Myocyte (in vitro differentiated cells): ENCODE data around the gene RALGAPA2. TPM values are rescaled to one million over a fixed set of nuclear protein-coding genes. Genes with fewer than 3 reads are reported as not detected.

Experiments
- DNase-seq: peaks from one replicate; pipeline ENCODE4 v3.0.0-alpha.2; 2012; ENCODE audit warnings: low read depth
- total RNA-seq: library from RNA; depleted of rRNA; stranded (reverse); fragments of >200 nt; gene quantifications from 2 replicates; pipeline ENCODE4 v1.2.3, GENCODE V29; 2014

RALGAPA2 gene
- total RNA-seq, 1 donor from 2014 or later: 13.9 TPM

DNA sequence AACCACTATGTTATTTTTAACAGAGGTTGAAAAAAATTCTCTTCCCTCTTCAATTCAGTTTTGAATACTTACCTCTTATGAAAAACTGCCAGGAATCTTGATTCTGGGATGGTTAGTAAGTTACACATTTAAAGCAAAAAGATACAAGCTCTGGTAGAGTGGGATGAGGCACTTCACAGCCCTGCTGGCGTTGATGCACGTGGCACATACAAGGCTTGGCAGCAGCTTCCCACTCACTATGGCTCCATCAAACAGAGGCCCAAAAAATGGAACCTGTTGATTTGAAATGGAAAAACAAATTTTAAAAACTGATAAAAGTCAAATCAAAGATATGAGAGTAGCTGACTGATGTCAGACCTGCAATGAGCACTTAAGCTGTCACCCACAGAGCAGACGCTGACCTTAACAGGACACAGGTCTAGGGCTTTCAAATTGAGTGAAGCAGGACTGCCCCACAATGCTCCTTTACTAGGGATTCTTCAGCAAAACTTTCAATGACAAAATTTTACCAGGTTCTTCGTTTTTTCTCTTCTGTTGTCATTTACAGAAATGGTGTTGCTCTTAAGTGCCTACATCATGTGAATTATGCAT, 239.7 kb downstream of the RALGAPA2 start:
- no peak for DNase-seq

DNA sequence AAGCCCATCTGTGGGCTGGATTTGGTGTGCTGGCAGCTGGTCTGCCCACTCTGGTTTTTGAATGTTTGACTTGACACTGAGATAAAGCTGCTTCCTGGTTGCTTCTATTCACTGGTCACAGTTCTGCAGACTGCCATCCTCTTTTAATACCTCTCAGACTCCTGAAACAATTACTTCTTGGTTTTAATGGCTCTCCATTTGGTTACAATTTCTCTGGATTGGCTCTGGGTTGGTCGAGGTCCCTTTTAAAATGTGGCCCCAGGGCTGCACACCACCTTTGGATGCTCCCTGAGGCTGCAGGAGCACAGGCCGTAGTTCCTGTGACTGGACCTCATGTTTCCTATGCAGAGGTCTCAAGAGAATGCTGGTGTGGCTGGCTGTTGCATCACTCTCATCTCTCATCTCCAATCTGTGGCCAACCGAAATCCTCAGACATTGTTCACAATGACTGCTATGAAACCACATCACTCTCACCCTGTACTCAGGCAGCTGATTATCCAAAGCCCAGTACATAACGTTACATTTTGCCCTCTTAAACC, 246.0 kb downstream of the RALGAPA2 start:
- DNase-seq: peak; percentile 93

DNA sequence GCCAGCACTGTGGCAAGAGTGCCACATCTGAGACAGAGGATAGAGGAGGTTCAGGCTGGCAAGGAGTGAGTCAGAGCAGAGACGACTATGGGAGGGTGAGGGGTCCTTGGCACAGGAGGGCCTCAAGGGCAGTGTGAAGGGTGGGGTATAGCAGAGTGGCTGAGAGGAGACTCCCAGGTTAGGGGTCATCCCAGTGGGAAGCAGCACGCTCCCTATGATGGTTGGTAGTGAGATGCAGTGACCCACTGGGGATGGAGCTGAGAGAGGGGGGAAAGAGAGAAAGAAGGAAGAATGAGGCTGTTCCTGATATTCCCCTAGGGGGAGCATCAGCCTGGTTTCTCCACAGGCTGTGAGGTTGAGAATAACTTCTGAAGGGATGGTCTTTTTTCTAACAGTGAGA, 247.2 kb downstream of the RALGAPA2 start:
- DNase-seq: peak; percentile 18

DNA sequence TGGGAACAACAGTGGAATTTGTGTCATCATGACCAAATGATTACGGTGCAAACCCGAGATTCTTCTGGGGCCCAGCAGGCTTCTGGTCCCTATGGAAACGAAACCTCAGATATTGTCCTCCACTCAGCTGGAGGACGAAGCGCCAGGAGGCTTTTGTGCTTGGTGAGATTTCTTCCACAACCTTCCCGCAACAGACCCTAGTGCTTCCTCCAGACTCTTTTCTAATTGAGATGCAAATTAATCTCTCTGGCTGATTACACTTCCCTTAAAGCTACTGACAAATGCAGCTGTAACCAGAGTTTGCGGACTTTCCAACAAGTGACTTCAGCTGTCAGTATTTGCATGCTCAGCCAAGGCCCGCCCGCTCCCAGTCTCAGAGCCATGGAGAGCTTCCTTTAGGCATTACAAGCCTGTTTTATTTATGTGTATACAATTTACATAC, 248.5 kb downstream of the RALGAPA2 start:
- DNase-seq: peak; percentile 47

DNA sequence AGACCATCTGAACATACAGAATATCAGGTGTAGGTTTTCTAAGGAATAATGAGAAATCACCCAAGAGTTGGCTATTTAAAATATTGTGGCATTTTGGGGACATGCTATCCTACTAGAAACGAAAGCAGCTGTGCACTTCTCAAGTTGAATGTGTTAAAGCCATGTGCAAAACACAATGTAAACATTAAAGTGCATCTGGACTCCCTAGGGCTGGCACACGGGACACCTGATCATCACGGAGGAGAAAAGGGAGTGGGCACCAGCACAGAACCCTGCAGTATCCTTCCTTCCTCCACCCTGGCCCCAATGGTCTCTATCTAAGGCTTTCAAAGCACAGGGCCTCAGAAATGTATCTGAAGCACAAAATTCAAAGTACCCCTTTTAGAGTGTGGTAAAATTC, 250.3 kb downstream of the RALGAPA2 start:
- DNase-seq: no peak

DNA sequence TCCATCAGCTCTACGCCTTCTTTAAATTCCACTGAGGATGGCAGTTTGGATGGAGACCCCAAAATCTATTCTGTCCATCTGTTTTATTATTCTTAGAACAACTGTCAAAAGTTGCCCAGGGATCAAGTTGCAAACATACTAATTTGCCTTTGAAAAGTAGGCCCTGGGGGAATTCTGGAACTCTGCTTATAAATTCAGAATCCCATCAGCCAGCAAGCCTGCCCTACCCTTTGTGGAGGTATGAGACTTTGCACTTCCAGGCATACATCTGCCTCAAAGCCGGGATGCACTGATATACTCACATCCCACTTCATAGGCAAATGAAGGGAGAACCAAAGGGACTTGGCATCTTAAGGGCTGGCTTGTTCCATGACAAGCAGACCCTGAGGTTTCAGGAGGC, 250.9 kb downstream of the RALGAPA2 start:
- no peak for DNase-seq

DNA sequence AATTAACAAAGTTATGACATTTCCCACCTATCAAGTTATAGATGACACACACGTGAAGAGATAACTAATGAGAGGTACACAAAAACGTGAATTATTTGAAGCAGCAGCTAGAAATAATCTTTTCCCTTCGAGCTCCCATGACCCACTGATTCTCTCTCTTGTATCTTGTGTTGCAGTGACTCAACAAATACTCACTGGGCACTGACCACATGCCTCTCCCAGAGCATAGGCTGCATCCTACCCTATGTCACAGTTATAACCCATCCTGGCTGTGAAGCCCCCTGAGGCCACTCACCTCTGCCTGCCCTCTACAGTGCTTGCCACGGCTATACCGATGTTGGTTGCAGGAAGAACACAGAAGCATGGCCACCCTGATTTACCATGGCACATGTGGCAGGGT, 252.7 kb downstream of the RALGAPA2 start:
- DNase-seq: no peak

DNA sequence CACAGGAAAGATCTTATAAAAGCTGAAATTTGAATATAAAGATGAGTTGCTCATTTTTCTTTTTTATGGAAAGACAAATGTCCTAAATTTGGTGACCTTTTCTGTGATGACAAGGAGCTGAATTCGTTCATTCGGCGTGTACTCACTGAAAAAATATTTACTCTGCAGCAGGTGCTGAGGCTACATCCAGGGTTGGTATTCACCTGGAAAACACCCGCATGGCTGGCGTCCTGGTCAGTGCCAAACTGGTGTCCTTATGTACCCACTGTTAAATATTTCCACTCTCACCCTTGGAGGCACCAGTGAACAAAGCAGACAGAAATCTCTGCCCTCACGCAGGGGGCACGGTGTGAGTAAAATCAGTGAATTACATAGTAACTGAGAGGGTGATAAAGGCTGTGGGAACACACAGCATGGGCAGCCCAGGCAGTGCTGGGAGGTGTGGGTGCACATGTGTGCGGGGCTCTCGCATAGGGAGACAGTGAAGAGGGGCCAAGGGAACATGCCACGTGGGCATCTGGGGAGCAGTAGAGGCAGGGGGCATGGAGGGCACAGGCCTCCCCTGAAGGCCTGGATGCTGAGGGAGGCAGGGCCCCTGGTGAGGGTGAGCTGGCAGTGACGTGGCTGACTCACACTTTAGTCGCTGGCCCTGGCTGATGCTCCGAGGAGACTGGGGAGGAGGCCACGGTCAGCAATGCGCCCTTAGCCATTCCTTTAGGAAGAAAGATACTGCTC, 254.9 kb downstream of the RALGAPA2 start:
- no peak for DNase-seq

DNA sequence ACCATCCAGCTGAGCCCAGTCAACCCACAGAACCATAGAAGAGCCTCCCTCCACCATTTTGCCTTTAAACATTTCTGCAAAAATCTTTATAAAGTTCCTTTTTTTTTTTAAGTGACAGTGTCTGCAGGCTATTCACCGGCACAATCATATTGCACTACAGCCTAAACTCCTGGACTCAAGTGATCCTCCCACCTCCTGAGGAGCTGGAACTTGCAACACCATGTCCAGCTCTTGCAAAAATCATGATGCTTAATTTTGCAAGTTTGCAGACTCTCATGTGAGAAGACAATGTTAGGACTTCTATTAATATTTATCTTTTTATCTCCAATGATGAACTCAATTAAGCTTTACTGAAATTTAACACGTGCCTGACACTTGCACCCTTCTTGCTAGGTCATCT, 255.7 kb downstream of the RALGAPA2 start:
- DNase-seq: no peak

DNA sequence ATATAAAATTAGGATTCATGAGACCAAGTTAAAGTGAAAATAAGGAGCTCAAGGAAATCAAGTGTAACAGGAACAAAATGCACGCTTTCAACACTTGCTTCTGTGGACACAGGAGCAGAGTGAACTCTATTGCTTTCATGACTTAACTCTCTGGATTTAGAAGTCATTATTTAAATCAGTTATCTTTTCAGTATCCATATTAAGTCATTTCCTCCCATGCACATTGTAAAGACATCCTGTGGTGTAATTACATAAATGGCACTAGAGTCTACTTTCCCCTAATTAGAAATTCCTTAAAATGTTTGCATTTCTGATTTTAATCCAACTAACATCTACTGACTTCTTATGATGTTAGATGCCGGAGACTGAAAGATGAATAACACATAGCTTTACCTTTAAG, 256.5 kb downstream of the RALGAPA2 start:
- no peak for DNase-seq

DNA sequence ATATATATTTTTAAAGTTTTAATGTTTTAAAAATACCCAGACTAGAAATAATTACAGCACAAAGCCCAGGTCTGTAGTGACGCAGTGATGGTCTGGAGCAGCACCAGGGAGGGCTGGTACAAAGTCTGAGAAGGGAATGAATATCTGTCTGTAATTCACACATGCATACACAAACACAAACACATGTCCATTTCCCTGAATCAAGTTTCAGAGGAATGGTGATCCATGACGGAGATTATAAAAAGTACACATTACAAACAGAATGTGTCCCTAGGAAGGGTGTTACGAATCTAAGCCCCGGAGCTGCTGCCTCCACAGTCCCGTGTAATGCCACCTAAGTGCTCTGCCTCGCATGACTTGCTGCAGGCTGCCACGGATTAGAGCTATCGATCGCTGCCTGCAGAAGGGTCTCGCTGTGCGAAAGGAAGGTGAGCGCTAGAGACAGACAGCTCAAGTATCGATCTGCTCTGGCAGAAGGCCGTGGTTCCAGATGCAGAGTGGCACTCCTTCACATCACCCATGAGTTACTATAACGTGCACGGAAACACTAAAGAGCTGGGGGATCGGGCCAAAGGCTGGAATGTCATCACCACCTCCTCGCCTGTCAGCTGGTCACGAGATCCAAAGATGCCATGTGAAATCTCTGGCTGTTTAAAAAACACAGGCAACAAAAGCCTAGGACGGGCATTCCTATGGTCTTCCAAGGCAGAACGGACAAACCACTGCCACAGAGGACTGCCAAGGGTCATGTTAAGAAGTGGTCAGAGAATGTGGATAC, 257.4 kb downstream of the RALGAPA2 start:
- no peak for DNase-seq

DNA sequence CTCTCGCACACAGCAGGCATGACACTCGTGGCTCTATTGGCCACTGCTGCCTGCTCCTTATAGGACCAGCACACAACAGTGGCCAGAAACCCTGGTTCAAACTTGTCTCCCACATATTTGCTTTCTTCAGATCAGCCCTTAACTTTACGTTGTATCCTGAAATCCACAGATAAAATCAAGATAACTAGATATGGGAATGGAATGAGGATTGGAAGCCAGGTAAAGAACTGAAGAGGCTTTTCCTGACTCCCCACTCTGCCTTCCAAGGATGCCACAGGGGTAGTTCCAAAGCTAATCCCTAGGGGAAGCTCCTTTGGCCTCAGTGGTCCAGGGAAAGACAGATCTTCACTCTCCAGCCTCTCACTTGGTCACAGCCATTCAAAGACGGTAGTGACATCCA, 258.1 kb downstream of the RALGAPA2 start:
- DNase-seq: peak; percentile 26

DNA sequence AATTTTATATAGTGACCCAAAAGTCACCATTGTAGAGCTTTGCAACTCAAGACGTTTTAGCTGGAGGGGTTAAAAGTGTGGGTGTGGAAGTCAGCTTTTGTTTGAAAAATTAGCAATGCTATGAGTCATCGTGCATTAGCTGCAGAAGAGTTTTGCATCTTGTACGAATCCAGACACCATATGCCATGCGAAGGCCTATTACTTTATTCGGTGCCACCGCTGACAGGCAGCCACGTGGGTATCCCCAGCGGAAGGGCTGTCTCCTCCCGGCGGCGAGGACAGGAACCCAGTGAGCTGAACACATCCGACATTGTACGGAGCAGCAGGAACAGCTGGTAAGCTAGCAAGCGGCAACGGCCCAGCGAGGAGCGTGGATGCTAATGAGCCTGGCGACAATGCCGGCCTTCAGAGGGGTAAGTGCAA, 260.2 kb downstream of the RALGAPA2 start:
- DNase-seq: peak; percentile 18

DNA sequence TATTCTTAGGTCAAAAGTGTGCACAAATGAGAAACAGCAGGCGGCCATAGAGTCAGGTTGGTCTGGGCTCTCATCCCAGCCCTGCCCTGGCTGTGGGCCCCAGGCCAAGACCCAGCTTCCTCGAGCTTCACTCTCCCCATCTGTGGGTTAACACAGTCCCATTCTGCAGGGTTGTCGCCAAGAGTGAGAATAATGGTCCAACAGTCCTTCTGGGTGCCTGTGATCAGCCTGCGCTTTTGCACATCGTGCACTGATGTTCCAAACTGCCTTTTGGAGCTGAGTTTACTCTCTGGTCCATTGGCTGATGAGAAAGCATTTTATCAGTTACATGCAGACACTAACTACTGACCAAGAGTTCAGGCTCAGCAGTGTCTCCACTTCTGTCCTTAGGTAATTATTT, 261.9 kb downstream of the RALGAPA2 start:
- DNase-seq: no peak

DNA sequence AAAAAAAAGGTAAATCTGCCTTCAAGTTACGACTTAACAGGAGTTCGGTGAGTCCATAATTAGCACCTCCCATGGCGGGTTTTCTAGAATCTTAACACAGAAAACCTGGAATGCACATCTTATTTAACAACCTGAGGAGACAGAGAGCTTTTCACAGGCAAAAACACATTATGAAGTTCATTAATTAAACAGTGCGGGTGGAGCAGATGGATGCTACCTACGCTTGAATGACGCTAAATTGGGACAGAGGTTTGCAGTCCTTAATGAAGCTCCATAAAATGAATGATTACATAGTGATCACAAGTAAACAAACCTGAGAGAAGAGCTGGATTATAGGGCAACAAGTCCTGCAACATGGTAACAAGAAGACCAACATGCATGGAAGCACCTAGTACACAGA, 263.6 kb downstream of the RALGAPA2 start:
- DNase-seq: no peak

DNA sequence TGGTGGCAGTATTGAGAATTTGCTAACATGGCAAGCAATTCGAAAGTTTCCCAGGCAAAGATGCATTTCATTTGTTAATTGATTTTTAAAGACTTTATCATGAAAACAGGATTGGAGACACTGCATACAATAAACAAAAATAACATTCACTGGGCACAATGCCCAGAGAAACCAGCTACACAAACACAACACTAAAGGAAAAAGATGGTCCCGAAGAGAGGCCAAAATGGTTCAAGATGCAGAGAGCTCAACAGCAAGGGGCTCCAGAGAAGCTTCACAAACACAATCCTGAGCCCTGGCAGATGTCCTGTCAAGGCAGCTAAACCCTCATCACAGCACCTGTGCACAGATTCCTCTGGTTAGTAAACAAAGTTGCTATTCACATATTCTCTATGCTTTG, 265.2 kb downstream of the RALGAPA2 start:
- no peak for DNase-seq

DNA sequence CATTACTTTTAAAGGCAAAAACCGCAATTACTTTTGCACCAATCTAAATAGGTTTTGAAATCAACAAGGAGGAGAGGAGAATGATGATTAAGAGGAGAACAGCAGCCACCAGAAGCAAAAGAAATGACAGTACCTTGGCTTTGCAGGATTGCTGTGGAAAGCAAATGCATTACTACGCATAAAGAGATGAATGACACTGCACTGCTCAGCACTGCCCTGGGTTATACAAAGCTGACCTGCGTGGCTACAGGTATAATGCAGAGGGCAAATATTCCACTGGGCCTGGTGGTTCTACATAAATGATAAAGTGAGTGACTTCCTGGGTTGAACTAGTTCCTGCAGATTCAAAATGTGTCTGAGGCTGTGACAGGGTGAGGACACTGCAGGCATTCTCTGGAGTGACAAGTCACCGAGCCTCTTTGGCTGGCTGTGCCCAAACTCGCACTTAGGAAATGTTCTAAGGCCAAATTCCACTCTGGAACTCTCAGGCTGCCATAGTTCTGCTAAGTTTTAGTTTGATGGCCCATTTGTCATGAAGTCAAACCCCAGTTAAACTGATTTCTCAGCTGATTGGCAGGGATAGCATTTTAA, 265.9 kb downstream of the RALGAPA2 start:
- DNase-seq: no peak

DNA sequence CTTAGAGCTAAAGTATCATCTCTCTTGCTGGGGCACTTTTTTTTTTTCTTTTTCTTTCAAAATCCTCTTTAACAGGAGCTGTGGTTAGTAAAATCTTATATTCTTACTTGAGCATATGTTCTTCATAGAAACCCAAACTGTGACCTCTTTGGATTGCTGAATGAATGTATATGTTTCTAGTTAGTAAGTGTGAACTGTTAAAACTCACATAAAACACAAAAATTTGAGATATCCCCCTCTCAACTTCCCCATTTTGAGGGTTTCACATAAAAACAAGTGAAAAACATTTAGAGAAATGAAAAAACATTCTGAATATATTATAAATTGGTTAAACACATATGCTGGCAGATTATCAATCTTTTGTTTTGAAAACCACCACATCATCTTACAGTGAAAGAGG, 266.4 kb downstream of the RALGAPA2 start:
- DNase-seq: no peak

DNA sequence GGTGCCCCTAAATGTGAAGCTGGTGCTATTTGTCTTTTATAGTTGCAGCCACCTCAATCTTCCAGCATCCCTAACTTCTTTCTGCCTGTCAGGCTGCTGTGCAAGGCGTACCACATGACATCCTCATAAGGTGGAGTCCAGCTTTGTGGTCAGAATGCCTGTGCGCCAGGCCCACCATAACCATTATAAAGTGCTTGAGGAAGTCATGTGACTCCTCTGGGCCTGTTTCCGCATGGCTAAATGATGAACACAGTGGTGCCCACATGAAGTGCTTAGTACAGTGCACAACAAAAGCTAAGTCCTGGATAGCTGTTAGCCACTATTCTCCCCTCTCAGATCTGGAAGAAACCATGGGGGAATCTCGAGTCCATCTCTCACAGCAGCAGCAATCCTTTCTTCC, 268.9 kb downstream of the RALGAPA2 start:
- no peak for DNase-seq

DNA sequence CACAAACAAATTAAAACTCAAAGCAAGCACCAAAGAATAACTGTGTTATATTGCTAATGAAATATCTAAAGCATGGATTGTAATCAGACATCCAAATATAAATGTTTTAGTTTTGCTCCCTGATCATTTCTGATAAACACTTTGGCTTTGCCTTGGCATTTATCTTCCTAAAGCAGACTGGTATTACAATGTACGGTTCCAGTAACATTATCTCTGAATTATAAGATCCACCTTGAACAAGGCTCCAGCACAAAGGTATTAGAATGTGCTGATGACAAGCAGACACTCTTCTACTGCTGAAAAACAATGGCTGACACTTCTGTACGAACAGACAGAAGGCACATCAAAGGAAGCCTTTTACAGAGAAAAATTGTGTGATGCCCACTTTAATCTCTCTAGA, 270.0 kb downstream of the RALGAPA2 start:
- no peak for DNase-seq

DNA sequence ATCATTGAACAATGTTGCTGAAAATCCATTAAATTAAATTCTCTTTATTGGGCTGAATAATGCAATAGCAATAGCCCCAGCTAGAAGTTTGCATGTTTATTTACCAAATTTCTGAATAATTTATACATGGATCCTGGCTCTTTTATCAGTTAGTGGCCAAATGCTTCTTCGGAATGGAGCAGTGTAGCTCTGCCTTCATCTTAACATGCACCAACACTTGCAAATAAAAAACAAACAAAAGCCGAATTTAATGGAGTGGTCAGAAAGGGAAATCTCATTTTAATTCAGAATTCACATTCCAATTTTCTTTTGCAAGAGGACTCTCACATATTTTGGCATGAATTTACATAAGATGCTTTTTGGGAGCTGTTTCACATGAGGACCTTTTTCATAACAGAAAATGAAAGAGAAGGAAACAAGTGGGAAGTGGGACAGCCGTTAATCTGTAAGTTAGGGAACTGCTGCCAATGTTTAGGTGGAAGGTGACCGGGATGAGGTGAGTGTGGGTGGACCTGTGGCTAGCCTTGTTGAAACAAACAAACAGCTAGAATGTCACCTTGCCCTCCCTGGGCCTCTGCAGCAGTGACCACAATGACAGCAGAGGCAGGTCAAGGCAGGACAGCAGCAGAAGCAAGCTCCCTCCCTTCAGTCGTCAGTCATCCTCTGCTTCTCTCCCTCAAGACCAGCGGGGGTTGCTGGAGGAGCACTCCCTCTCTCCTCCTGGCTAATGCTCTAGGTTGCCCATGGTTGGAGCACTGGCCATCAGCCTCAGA, 271.4 kb downstream of the RALGAPA2 start:
- DNase-seq: peak; percentile 24
